Esophagus mucosa (tissue), 1 donor: ENCODE data around the gene CHST11. TPM values are rescaled to one million over a fixed set of nuclear protein-coding genes. Genes with fewer than 3 reads are reported as not detected.

Experiments
- ATAC-seq: fragments of 200-7000 bp; cut with Tn5 transposase; one replicate; pipeline ENCODE4 v1.9.1; 2020
- total RNA-seq: library from RNA; stranded (reverse); gene quantifications from one replicate; pipeline ENCODE4 v1.2.4, GENCODE V29; 2023
- donor health status: DM: yes; HTN: yes; CAD: no.

Gene CHST11
- total RNA-seq, 1 donor from 2014 or later: 7.3 TPM

GRCh38 chr12:104434129-104434528 lies 22.6 kb upstream of the CHST11 start:
- ATAC-seq: no peak

- no peak for ATAC-seq
These were observed 21.6 kb upstream of the CHST11 start for GRCh38 chr12:104435175-104435574.

GRCh38 chr12:104435765-104436164 lies 21.0 kb upstream of the CHST11 start:
- no peak for ATAC-seq

- no peak for ATAC-seq
These were observed 20.0 kb upstream of the CHST11 start for GRCh38 chr12:104436790-104437189.

- ATAC-seq: no peak
These were observed 18.6 kb upstream of the CHST11 start for GRCh38 chr12:104438134-104438533.

GRCh38 chr12:104439137-104439536 lies 17.6 kb upstream of the CHST11 start:
- no peak for ATAC-seq

GRCh38 chr12:104443008-104443407 lies 13.7 kb upstream of the CHST11 start:
- no peak for ATAC-seq

GRCh38 chr12:104446646-104447421 lies 9.9 kb upstream of the CHST11 start:
- no peak for ATAC-seq

GRCh38 chr12:104448031-104448430 lies 8.7 kb upstream of the CHST11 start:
- ATAC-seq: no peak

GRCh38 chr12:104448451-104448850 lies 8.3 kb upstream of the CHST11 start:
- no peak for ATAC-seq

- no peak for ATAC-seq
These were observed 6.0 kb upstream of the CHST11 start for GRCh38 chr12:104450700-104451099.

- no peak for ATAC-seq
These were observed 4.7 kb upstream of the CHST11 start for GRCh38 chr12:104452087-104452486.

GRCh38 chr12:104453133-104453532 lies 3.6 kb upstream of the CHST11 start:
- ATAC-seq: no peak

GRCh38 chr12:104454997-104455396 lies 1.8 kb upstream of the CHST11 start:
- ATAC-seq: peak; percentile 74

GRCh38 chr12:104455578-104456416 lies 951 bp upstream of the CHST11 start:
- no peak for ATAC-seq

GRCh38 chr12:104456950-104457745 lies 400 bp downstream of the CHST11 start:
- ATAC-seq: peak; percentile 13

- ATAC-seq: peak; percentile 41
These were observed 1.3 kb downstream of the CHST11 start for GRCh38 chr12:104457746-104458693.

- no peak for ATAC-seq
These were observed 2.1 kb downstream of the CHST11 start for GRCh38 chr12:104458694-104459367.

GRCh38 chr12:104459368-104459909 lies 2.7 kb downstream of the CHST11 start:
- ATAC-seq: no peak

GRCh38 chr12:104460041-104460719 lies 3.4 kb downstream of the CHST11 start:
- no peak for ATAC-seq
